H1 (cell line): ENCODE measurements around the gene AP1S3. TPM values are rescaled to one million over a fixed set of nuclear protein-coding genes. Genes with fewer than 3 reads are reported as not detected.

ENCODE experiments used
- CTCF ChIA-PET: fragments of 300-600 bp; sonication (Branson Sonifier 250); formaldehyde crosslinking; loops from one replicate; lab custom pipeline; 2021; ENCODE audit not compliant: partially characterized antibody; lab: Charles Lee
- POLR2A ChIA-PET: fragments of 300-600 bp; sonication (Branson Sonifier 250); formaldehyde crosslinking; loops from one replicate; lab custom pipeline; 2021; ENCODE audit warnings: inconsistent platforms; ENCODE audit not compliant: partially characterized antibody; lab: Charles Lee
- DNase-seq, 2 experiments: peaks; one replicate each; pipeline versions ENCODE4 v3.0.0 to v3.0.0-alpha.2; 2010 to 2022; ENCODE audit warnings: low spot score in 2 of 2, low read depth in 1 of 2, mixed read lengths in 1 of 2
- FAIRE-seq: peaks from 2 replicates; lab custom pipeline; 2011; peaks lifted over from hg19 to GRCh38; lab: Jason Lieb, UNC
- H2AFZ ChIP-seq: 2 replicates; pipeline ENCODE4 v1.8.1; 2012; ENCODE audit warnings: low read length, inconsistent platforms
- H2AK5ac ChIP-seq: 2 replicates; pipeline ENCODE4 v1.6.1; 2013; ENCODE audit warnings: low read depth, low read length
- H2BK120ac ChIP-seq: replicated peaks from 2 replicates; pipeline ENCODE3; 2013; ENCODE audit warnings: low read depth, low read length, inconsistent platforms
- H2BK12ac ChIP-seq: 2 replicates; pipeline ENCODE4 v1.6.1; 2013; ENCODE audit warnings: low read depth, low read length
- H2BK15ac ChIP-seq: 2 replicates; pipeline ENCODE4 v1.6.1; 2013; ENCODE audit warnings: low read length
- H2BK20ac ChIP-seq: 2 replicates; pipeline ENCODE4 v1.6.1; 2013; ENCODE audit warnings: low read length
- H2BK5ac ChIP-seq: 2 replicates; pipeline ENCODE4 v1.6.1; 2013; ENCODE audit warnings: low read depth, low read length
- H3K14ac ChIP-seq: 2 replicates; pipeline ENCODE4 v1.6.1; 2013; ENCODE audit warnings: inconsistent platforms; ENCODE audit not compliant: insufficient read length
- H3K18ac ChIP-seq: 2 replicates; pipeline ENCODE4 v1.6.1; 2013; ENCODE audit warnings: low read length; ENCODE audit errors: extremely low read depth
- H3K23ac ChIP-seq: 2 replicates; pipeline ENCODE4 v1.6.1; 2013; ENCODE audit warnings: inconsistent platforms; ENCODE audit not compliant: insufficient read length
- H3K23me2 ChIP-seq: 2 replicates; pipeline ENCODE4 v1.6.1; 2013; ENCODE audit warnings: low read depth, low read length
- H3K27ac ChIP-seq: 2 replicates; pipeline ENCODE4 v1.6.1; 2011; ENCODE audit warnings: low read depth, low read length, inconsistent platforms
- H3K27me3 ChIP-seq, 4 experiments: replicated peaks in 1 of 4; 1 replicate in 1 of 4; 2 replicates in 3 of 4; pipeline versions ENCODE4 v1.6.1 to v1.8.1; 2011 to 2013; ENCODE audit warnings: low read length in 3 of 4, mild to moderate bottlenecking in 3 of 4, inconsistent platforms in 2 of 4, mixed read lengths in 2 of 4, moderate library complexity in 1 of 4; ENCODE audit not compliant: control insufficient read depth in 3 of 4, insufficient read depth in 3 of 4; ENCODE audit errors: extremely low read depth in 1 of 4
- H3K36me3 ChIP-seq, 4 experiments: 2 replicates each; pipeline versions ENCODE4 v1.6.1 to v1.8.1; 2011 to 2013; ENCODE audit warnings: mild to moderate bottlenecking in 4 of 4, low read length in 3 of 4, moderate library complexity in 2 of 4, control low read depth in 1 of 4, inconsistent platforms in 1 of 4; ENCODE audit not compliant: insufficient read depth in 4 of 4, control insufficient read depth in 2 of 4
- H3K4ac ChIP-seq: replicated peaks from 2 replicates; pipeline ENCODE3; 2013; ENCODE audit warnings: low read length, low read depth, mixed read lengths, inconsistent platforms; ENCODE audit not compliant: insufficient read length
- H3K4me1 ChIP-seq, 4 experiments: replicated peaks in 1 of 4; 1 replicate in 1 of 4; 2 replicates in 3 of 4; pipeline versions ENCODE4 v1.6.1 to v1.8.1; 2011 to 2013; ENCODE audit warnings: low read length in 3 of 4, inconsistent platforms in 2 of 4, mixed read lengths in 1 of 4; ENCODE audit not compliant: insufficient read depth in 4 of 4, control insufficient read depth in 3 of 4
- H3K4me2 ChIP-seq, 2 experiments: 2 replicates each; pipeline versions ENCODE4 v1.6.1 to v1.8.1; 2011 to 2013; ENCODE audit warnings: low read depth in 2 of 2, low read length in 2 of 2, control low read depth in 1 of 2, inconsistent platforms in 1 of 2, mild to moderate bottlenecking in 1 of 2; ENCODE audit not compliant: insufficient read depth in 1 of 2
- H3K4me3 ChIP-seq, 4 experiments: fragments of 200-600, 300-600 bp in 1 of 4; sonication (generic), shearing (Covaris generic), sonication (Bioruptor Twin) in 1 of 4; 2 replicates each; pipeline versions ENCODE4 v1.5.1 to v1.8.1; 2011 to 2016; ENCODE audit warnings: low read length in 4 of 4, low read depth in 3 of 4, control low read depth in 2 of 4, inconsistent platforms in 2 of 4, mild to moderate bottlenecking in 2 of 4, mixed read lengths in 1 of 4, moderate library complexity in 1 of 4; ENCODE audit not compliant: insufficient read depth in 2 of 4; ENCODE audit errors: extremely low read depth in 1 of 4
- H3K56ac ChIP-seq: replicated peaks from 2 replicates; pipeline ENCODE3; 2013; ENCODE audit warnings: low read depth, mild to moderate bottlenecking, mixed read lengths, low read length, inconsistent platforms; ENCODE audit not compliant: insufficient read length
- H3K79me1 ChIP-seq: 2 replicates; pipeline ENCODE4 v1.6.1; 2013; ENCODE audit warnings: low read depth, low read length, control low read depth
- H3K79me2 ChIP-seq, 2 experiments: 2 replicates each; pipeline versions ENCODE4 v1.6.1 to v1.8.1; 2012 to 2013; ENCODE audit warnings: low read length in 2 of 2, mild to moderate bottlenecking in 2 of 2, inconsistent platforms in 1 of 2; ENCODE audit not compliant: insufficient read depth in 2 of 2, control insufficient read depth in 1 of 2
- H3K9ac ChIP-seq, 4 experiments: replicated peaks in 1 of 4; 1 replicate in 1 of 4; 2 replicates in 3 of 4; pipeline versions ENCODE4 v1.6.1 to v1.8.1; 2011 to 2013; ENCODE audit warnings: low read depth in 3 of 4, low read length in 3 of 4, control low read depth in 2 of 4, mild to moderate bottlenecking in 2 of 4, moderate library complexity in 2 of 4, inconsistent platforms in 1 of 4; ENCODE audit errors: extremely low read depth in 1 of 4
- H3K9me3 ChIP-seq, 2 experiments: 2 replicates each; pipeline versions ENCODE4 v1.6.1 to v1.8.1; 2012 to 2013; ENCODE audit warnings: mild to moderate bottlenecking in 2 of 2, moderate library complexity in 2 of 2, control low read depth in 1 of 2, inconsistent platforms in 1 of 2, low read depth in 1 of 2, low read length in 1 of 2, mixed read lengths in 1 of 2; ENCODE audit not compliant: insufficient read depth in 2 of 2
- H4K20me1 ChIP-seq, 2 experiments: replicated peaks in 1 of 2; 2 replicates each; pipeline versions ENCODE3 to v1.8.1; 2011 to 2013; ENCODE audit warnings: inconsistent platforms in 2 of 2, low read length in 2 of 2, mild to moderate bottlenecking in 1 of 2; ENCODE audit not compliant: insufficient read depth in 2 of 2, control insufficient read depth in 1 of 2
- H4K5ac ChIP-seq: 2 replicates; pipeline ENCODE4 v1.6.1; 2013; ENCODE audit warnings: low read length, low read depth, mixed read lengths, inconsistent platforms; ENCODE audit not compliant: insufficient read length
- H4K8ac ChIP-seq: 2 replicates; pipeline ENCODE4 v1.8.0; 2013; ENCODE audit warnings: mild to moderate bottlenecking, moderate library complexity, low read length, inconsistent platforms; ENCODE audit not compliant: insufficient read depth; ENCODE audit errors: extremely low read depth
- H4K91ac ChIP-seq: replicated peaks from 2 replicates; pipeline ENCODE3; 2013; ENCODE audit warnings: low read length, mixed read lengths, inconsistent platforms; ENCODE audit not compliant: insufficient read length
- BCL11A ChIP-seq, 2 experiments: IDR thresholded peaks; one replicate each; pipeline ENCODE4 v1.6.1; 2011; ENCODE audit warnings: low read depth in 2 of 2, low read length in 2 of 2, mild to moderate bottlenecking in 2 of 2
- CHD2 ChIP-seq: IDR thresholded peaks from 2 replicates; pipeline ENCODE4 v1.6.1; 2012; ENCODE audit warnings: low read length, improper control_type of control experiment
- E2F6 ChIP-seq: IDR thresholded peaks from 2 replicates; pipeline ENCODE4 v1.6.1; 2012; ENCODE audit warnings: inconsistent platforms
- JUN ChIP-seq: IDR thresholded peaks from 2 replicates; pipeline ENCODE4 v1.6.1; 2011; ENCODE audit warnings: low read depth, mild to moderate bottlenecking, improper control_type of control experiment, low read length
- KDM5A ChIP-seq: fragments of 200-600 bp; IDR thresholded peaks from 2 replicates; pipeline ENCODE4 v1.7.1; 2012; ENCODE audit warnings: mild to moderate bottlenecking, low read length, inconsistent platforms, mixed read lengths
- MAX ChIP-seq: IDR thresholded peaks from 2 replicates; pipeline ENCODE4 v1.6.1; 2012; ENCODE audit warnings: inconsistent platforms
- RFX5 ChIP-seq: IDR thresholded peaks from 2 replicates; pipeline ENCODE4 v1.6.1; 2011; ENCODE audit warnings: low read depth, low read length, improper control_type of control experiment, borderline replicate concordance
- RNF2 ChIP-seq: fragments of 200-900, 300-1000 bp; sonication (generic); IDR thresholded peaks from 2 replicates; pipeline ENCODE4 v1.7.1; 2016; ENCODE audit warnings: borderline replicate concordance, low read depth, mild to moderate bottlenecking, antibody characterized with exemption, low read length; ENCODE audit not compliant: poor library complexity, severe bottlenecking; ENCODE audit errors: missing control alignments
- SP4 ChIP-seq: IDR thresholded peaks from 2 replicates; pipeline ENCODE4 v1.6.1; 2012; ENCODE audit warnings: low read length, inconsistent platforms
- USF2 ChIP-seq: IDR thresholded peaks from 2 replicates; pipeline ENCODE4 v1.6.1; 2011; ENCODE audit warnings: low read length, improper control_type of control experiment
- WGBS, 2 experiments: shearing (Covaris generic) in 1 of 2; methylation state at CpG; one replicate each; pipeline versions ENCODE4 v1.1.6 to v1.1.7; 2013 to 2015; ENCODE audit warnings: low lambda C conversion rate in 2 of 2, mixed read lengths in 2 of 2, inconsistent platforms in 1 of 2, low coverage in 1 of 2, missing lambda C conversion rate in 1 of 2; ENCODE audit not compliant: insufficient replicate concordance in 2 of 2, insufficient coverage in 1 of 2, insufficient read length in 1 of 2; ENCODE audit errors: extremely low coverage in 1 of 2, missing lambda C conversion rate in 1 of 2; 5-methylcytosine and 5-hydroxymethylcytosine counted together
- polyA plus RNA-seq, 7 experiments: library from polyadenylated mRNA; depleted of rRNA in 3 of 7; stranded (reverse) in 5 of 7; unstranded in 2 of 7; fragments of >200 nt in 5 of 7; fragments of 200-250 nt in 2 of 7; gene quantifications; 1 replicate in 5 of 7; 2 replicates in 1 of 7; 4 replicates in 1 of 7; pipeline versions ENCODE4 v1.2.1 to v1.2.3, GENCODE V29; 2011 to 2013; ENCODE audit warnings: missing spikeins in 2 of 7, mixed read lengths in 2 of 7
- total RNA-seq: library from RNA; stranded (reverse); fragmentation: NEBNext Ultra II Directional; extraction: Animal tissue kit (Norgen Biotek cat#: 25700); gene quantifications from 2 replicates; pipeline ENCODE4 v1.2.1, GENCODE V29; 2021

The AP1S3 gene
- total and polyA plus RNA-seq, 2 of the 8 experiments (the other 6 are each of a cell fraction or from before 2014, with no cell fraction given): 3.9 to 20.2 TPM

GRCh38 chr2:223852281-223852795 lies 15.0 kb upstream of the AP1S3 start:
- no peak overlapping the region for H3K4me3 ChIP-seq
- no peaks in the 10 kb centered on the region for H4K20me1 ChIP-seq
- FAIRE-seq: no peak
- peaks cover 0 to 3% of the 10 kb centered on the region in 2 experiments; a peak in 1 of 4 replicates for H3K9me3 ChIP-seq
- H2BK5ac ChIP-seq: no peak overlapping the region
- no peaks in the 10 kb centered on the region for H3K79me2 ChIP-seq
- no peak overlapping the region for H4K8ac ChIP-seq
- WGBS, 2 experiments: 95% methylated on average over 3 of the region's 3 CpGs; no CpG with 5 or more reads in 1 of the 2 experiments
- H3K4ac ChIP-seq: no peak overlapping the region
- H3K27ac ChIP-seq: no peak overlapping the region
- H3K4me1 ChIP-seq: no peaks in the 10 kb centered on the region
- ChIA-PET POLR2A (no interaction called here), CTCF (interaction anchor here (1.2 kb wide), 1 partner anchor 92 kb away, joined by 3 read pairs; no protein-coding TSS in a partner anchor)
- H2AK5ac ChIP-seq: no peak overlapping the region
- no peaks in the 10 kb centered on the region for H3K36me3 ChIP-seq
- no peak overlapping the region for H3K18ac ChIP-seq
- H2BK15ac ChIP-seq: no peak overlapping the region
- H3K4me2 ChIP-seq: no peak overlapping the region
- H2BK20ac ChIP-seq: no peak overlapping the region
- no peaks in the 10 kb centered on the region for H3K23me2 ChIP-seq
- H3K79me1 ChIP-seq: no peaks in the 10 kb centered on the region
- no peak overlapping the region for H2BK12ac ChIP-seq
- H2BK120ac ChIP-seq: no peak overlapping the region
- no peak overlapping the region for H3K56ac ChIP-seq
- no peak overlapping the region for H4K91ac ChIP-seq
- TF ChIP-seq KDM5A (no peak), USF2 (no peak), SP4 (no peak), CHD2 (no peak), RNF2 (no peak), MAX (no peak), RFX5 (no peak), E2F6 (no peak), JUN (no peak), BCL11A (IDR thresholded peaks at IDR 0.05; ENCODE audit: low read depth in 2 of 2, low read length in 2 of 2) (no peak)
- no peak overlapping the region for H3K23ac ChIP-seq
- no peak overlapping the region for H2AFZ ChIP-seq
- no peak overlapping the region for H4K5ac ChIP-seq
- no peaks in the 10 kb centered on the region for H3K27me3 ChIP-seq
- no peak for DNase-seq
- H3K14ac ChIP-seq: no peak overlapping the region
- no peak overlapping the region for H3K9ac ChIP-seq
